Measurements from ENCODE around the gene EPN3.

EPN3 gene

DNA sequence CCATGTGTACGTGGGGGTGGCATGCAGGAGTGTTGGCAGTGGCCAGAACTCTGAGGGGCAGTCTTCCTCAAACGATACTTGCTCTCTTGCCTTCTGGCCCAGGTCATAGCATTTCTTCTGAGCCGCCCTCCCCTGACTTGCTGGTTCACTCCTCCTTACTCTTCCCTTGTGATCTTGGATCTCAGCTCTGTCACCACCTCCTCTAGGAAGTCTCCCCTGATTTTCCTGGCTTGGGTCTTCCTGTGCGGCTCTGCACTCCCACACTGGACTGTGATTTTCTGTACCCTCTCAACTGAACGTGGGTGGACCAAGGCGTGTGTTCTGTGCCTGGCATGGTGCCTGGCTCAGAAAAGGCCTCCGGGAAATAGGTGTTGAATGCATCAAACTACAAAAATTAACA is 2.9 kb downstream of the EPN3 start:
- no peak for DNase-seq (ENCODE audit: low read depth)

- no peak for DNase-seq (ENCODE audit: low read depth)
Measured at GRCh38 chr17:50536683-50537646, 4.4 kb downstream of the EPN3 start.

- DNase-seq (ENCODE audit: low read depth), result no peak
Measured at GRCh38 chr17:50537721-50538548, 5.4 kb downstream of the EPN3 start.

DNA sequence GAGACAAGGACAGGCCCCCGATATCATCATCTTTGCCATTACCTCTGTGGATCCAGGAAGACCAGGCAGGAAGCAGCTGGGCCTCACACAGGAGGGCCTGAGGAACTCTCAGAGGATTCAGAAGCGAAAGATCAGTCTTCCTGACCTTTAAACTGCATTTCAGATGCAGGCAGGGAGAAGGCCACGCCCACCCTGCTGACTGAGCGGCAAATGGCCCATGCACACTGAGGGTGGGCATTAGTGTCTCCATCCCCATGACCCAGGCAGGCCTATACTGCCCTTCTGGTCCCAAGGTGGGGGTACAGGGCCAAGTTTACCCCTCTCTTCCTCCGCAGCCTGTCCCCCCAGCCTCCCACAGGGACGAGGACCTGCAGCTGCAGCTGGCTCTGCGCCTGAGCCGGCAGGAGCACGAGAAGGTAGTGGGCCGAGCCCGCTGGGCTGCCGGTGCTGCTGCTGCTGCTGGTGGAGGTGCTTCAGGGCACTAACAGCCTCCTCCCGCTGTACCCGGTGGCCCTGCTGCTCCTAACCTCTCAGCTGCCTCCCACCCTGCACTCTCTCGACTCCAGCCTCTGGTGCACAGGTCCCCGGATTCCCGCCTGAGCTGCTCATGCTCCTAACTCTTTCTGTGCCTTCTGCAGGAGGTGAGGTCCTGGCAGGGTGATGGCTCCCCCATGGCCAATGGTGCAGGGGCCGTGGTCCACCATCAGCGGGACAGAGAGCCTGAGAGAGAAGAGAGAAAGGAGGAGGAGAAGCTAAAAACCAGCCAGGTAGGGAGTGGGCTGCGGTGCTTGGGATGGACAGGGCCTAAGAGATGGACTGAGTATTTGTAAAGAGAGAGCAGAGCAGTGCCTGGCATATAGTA is 6.2 kb downstream of the EPN3 start:
- DNase-seq (ENCODE audit: low read depth), result no peak

DNA sequence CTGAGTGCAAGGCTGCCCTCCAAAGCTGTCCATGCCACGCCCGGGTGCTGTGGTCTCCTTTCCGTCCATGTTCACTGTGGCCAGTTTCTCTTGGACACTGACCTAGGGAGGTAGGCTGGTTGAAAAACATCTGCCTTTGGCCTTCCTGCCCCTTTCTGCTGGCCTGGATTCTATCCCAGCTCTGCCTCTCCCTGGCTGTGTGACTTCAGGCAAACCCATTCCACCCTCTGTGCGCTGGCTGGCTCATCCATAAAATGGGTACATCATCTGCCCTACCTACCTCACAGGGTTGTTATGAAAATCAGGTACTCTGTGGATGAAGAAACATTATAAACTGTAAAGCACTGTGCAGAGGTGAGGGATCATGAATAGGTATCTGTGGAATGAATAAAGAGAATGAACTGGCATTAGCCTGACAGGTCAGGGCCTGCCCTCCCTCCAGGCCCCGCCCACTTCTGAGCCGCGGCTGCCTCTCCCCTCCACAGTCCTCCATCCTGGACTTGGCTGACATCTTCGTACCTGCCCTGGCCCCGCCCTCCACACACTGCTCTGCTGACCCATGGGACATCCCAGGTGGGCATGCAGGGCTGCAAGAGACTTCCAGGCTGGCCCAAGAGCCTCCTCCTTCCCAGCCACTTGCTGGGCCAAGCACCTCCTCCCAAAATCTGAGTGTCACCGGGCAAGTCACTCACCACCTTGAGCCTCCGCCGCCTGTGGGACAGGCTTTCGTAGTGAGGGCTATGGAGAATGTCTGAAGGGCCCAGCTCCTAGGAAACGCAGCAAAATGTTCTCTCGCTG is 7.4 kb downstream of the EPN3 start:
- DNase-seq (ENCODE audit: low read depth), result no peak

GRCh38 chr17:50540560-50541401 is 8.2 kb downstream of the EPN3 start:
- DNase-seq (ENCODE audit: low read depth), result no peak

- no peak for DNase-seq (ENCODE audit: low read depth)
Measured at GRCh38 chr17:50541402-50541715, 8.8 kb downstream of the EPN3 start.

DNA sequence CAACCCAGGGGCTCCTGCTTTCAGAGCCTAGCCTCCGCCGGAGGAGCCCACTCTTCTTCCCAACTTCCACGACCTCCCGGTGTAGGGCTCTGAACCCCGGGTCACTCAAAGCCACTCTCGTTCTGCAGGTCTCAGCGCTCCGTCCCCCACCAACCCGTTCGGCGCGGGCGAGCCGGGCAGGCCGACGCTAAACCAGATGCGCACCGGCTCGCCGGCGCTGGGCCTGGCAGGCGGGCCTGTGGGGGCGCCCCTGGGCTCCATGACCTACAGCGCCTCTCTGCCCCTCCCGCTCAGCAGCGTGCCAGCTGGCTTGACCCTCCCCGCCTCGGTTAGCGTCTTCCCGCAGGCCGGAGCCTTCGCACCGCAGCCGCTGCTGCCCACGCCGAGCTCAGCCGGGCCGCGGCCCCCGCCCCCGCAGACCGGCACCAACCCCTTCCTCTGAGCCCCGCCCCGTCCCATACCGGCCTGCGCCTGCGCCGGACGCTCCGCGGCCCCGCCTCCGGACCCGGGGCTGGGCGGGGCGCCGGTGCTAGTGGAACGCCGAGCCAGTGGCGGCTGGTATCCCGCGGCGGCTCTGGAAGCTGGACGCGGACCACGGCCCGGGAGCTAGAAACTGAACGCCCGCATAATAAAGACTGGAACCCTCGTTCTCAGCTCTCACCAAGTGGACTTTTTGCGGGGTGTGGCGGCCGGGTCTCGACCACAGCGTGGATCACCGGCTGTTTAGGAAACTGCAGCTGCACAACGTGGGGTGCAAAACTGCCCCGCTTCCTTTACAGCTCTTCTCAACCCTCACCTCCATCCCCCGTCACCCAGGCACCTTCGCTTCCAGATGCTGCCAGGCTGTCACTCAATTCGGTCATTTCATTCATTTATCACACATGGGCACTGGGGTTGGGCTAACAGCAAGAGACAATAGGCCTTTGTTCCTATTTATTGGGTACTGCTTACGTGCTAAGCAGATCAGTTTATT is 9.5 kb downstream of the EPN3 start:
- DNase-seq (ENCODE audit: low read depth), result peak; percentile 70

GRCh38 chr17:50542795-50543774 is 10.6 kb downstream of the EPN3 start:
- DNase-seq (ENCODE audit: low read depth), result no peak

DNA sequence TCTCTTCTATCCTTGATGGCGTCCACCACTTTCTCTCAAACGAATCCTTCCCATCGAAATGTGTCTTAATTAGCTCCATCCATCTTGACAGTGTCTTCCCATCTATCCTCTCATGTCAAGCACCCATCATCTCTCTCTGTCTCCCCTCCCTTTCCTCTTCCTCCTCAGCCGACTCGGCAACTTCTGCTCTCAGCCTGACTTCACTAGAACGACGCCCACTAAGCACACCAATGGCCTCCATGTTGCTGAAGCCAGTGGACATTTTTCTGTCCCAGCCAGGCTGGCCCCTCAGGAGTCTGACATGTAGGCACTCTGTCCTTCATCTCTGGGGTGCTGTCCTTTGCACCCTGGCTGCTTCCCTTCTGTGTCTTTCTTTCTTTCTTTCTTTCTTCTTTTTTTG is 12.0 kb downstream of the EPN3 start:
- DNase-seq (ENCODE audit: low read depth), result no peak

GRCh38 chr17:50545311-50545710 is 12.8 kb downstream of the EPN3 start:
- DNase-seq (ENCODE audit: low read depth), result no peak

- DNase-seq (ENCODE audit: low read depth), result no peak
Measured at GRCh38 chr17:50546701-50547034, 14.1 kb downstream of the EPN3 start.

- peak; percentile 70 for DNase-seq (ENCODE audit: low read depth)
Measured at GRCh38 chr17:50547035-50547735, 14.7 kb downstream of the EPN3 start, which contains the start of gene SPATA20. SPATA20 (plus strand) TSS chr17:50547174; CDS start chr17:50547209, 35 bp downstream.

DNA sequence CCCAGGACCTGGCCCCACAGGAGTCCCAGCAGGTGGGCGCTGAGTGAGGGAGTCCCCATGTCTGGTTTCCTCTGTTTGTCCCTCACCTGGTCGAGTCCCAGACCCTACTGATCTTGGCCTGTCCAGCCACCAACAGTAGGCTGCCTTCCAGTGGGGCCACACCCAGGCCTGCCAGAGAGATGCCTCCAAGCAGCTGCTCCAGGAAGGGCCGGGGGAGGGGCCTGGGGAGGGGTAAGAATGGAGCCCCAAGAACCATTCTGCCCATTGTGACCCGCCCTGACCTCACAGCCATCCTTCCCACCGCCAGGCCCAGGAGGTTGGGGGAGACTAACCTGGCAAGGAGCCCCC is 15.2 kb downstream of the EPN3 start:
- no peak for DNase-seq (ENCODE audit: low read depth)

DNA sequence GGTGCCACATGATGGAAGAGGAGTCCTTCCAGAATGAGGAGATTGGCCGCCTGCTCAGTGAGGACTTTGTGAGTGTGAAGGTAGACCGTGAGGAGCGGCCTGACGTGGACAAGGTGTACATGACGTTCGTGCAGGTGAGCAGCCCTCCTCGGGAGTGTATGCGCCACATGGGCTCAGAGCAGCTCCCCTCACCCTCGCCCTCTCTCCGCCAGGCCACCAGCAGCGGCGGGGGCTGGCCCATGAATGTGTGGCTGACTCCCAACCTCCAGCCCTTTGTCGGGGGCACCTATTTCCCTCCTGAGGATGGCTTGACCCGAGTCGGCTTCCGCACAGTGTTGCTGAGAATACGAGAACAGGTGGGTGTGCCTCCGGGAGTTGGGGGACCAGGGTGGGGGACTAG is 16.3 kb downstream of the EPN3 start:
- no peak for DNase-seq (ENCODE audit: low read depth)

- DNase-seq (ENCODE audit: low read depth), result no peak
Measured at GRCh38 chr17:50549256-50549941, 16.9 kb downstream of the EPN3 start.

DNA sequence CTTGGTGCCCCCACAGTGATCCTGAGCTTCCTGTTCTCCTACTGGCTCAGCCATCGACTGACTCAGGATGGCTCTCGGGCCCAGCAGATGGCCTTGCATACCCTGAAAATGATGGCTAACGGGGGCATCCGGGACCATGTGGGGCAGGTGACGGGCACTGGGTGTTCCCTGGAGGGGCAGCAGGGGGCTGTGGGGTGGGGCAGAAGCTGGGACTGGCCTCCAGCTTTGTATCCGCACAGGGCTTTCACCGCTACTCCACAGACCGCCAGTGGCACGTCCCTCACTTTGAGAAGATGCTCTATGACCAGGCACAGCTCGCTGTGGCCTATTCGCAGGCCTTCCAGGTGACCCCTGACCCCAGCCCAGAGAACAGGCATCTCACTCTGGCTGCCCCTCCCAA is 17.4 kb downstream of the EPN3 start:
- DNase-seq (ENCODE audit: low read depth), result no peak

All from stimulated activated CD8-positive, alpha-beta memory T cell treated with anti-CD3 and anti-CD28 coated beads, Interleukin-12 subunit alpha, Interleukin-12 subunit beta, amount 100 ng/mL, for 1 hour (primary cell).